Measurements from ENCODE around the gene RNF175. TPM values are rescaled to one million over a fixed set of nuclear protein-coding genes. Genes with fewer than 3 reads are reported as not detected.

Gene RNF175
- total RNA-seq, 2 donors from 2014 or later, result 0.37 TPM; not detected in 1

DNA sequence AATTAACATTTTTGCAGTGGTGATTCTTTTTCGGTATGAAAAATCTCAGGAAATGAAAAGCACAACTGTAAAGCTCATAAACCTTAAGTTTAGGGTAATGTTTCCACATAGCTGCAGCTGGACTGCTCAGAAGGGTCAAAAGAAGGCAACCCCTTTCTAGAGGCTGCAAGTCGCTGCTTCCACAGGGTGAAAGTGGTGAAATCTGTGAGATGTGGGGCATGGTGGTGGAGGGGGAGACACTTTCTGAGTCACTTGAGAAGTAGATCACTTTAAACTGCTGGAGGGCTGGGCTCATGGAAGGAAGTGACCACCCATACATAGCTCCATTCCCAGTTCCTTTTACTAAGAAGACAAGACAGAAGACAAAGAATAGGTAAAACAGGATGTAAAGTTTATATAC, 20.4 kb upstream of the RNF175 start:
- TF ChIP-seq, protein P1, sequence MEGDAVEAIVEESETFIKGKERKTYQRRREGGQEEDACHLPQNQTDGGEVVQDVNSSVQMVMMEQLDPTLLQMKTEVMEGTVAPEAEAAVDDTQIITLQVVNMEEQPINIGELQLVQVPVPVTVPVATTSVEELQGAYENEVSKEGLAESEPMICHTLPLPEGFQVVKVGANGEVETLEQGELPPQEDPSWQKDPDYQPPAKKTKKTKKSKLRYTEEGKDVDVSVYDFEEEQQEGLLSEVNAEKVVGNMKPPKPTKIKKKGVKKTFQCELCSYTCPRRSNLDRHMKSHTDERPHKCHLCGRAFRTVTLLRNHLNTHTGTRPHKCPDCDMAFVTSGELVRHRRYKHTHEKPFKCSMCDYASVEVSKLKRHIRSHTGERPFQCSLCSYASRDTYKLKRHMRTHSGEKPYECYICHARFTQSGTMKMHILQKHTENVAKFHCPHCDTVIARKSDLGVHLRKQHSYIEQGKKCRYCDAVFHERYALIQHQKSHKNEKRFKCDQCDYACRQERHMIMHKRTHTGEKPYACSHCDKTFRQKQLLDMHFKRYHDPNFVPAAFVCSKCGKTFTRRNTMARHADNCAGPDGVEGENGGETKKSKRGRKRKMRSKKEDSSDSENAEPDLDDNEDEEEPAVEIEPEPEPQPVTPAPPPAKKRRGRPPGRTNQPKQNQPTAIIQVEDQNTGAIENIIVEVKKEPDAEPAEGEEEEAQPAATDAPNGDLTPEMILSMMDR (IDR thresholded peaks at IDR 0.05), result no peak
- Histone ChIP-seq H3K36me3 (no peaks in the 10 kb centered on the region), H3K9me3 (no peaks in the 10 kb centered on the region), H3K27me3 (peaks cover 3% of the 10 kb centered on the region), H3K27ac (no peak overlapping the region), H3K4me3 (no peak overlapping the region), H3K4me1 (no peaks in the 10 kb centered on the region), H3K9ac (ENCODE audit: low read depth in 2 of 2, low read length in 2 of 2) (no peak overlapping the region)
- intact Hi-C loops (cut with DNase I), result loop anchor here (10.0 kb wide), 1 partner anchor 575 kb away; no protein-coding TSS in a partner anchor
- DNase-seq, result no peak

DNA sequence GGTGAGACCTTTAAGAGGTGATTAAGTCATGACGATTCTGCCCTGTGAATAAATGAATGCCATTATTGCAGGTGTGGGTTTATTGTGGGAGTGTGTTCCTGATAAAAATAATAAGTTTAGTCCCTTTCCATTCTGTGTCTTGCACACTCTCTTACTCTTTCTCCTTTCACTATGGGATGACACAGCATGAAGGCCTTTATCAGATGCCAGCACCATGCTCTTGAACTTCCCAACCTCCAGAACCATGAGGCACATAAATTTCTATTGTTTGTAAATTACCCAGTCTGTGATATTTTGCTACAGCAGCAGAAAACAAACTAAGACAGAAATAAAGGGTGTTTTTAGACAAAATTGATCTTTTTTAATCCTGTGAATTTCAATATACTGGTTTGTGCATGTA, 18.6 kb upstream of the RNF175 start:
- intact Hi-C loops (cut with DNase I), result no loop called here
- no peaks in the 10 kb centered on the region for H3K36me3 ChIP-seq
- no peak overlapping the region for H3K27ac ChIP-seq
- TF ChIP-seq, protein P1 (IDR thresholded peaks at IDR 0.05), result no peak
- H3K4me1 ChIP-seq, result no peaks in the 10 kb centered on the region
- H3K9me3 ChIP-seq, result no peaks in the 10 kb centered on the region
- H3K9ac ChIP-seq (ENCODE audit: low read depth in 2 of 2, low read length in 2 of 2), result no peak overlapping the region
- peaks cover 3% of the 10 kb centered on the region for H3K27me3 ChIP-seq
- DNase-seq, result no peak
- no peak overlapping the region for H3K4me3 ChIP-seq

DNA sequence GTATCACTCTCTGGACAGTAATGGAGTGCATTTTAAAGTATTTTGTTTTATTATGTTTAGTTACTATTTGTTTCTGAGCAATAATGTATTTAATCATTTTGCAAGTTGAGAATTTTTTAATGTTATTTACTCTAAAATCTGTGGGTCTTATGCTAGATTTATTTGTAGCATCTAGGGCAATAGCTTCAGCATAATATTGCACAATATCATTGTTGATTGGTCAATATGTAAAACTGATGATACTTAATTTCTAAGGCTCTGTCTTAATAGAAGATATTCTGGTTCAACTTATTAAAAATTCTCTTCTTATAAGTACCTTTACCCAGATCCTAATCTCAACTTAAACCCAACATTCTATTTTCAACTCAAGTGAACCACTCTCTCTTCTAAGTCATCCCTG, 17.6 kb upstream of the RNF175 start:
- TF ChIP-seq, protein P1 (IDR thresholded peaks at IDR 0.05), result no peak
- no peaks in the 10 kb centered on the region for H3K36me3 ChIP-seq
- no peaks in the 10 kb centered on the region for H3K9me3 ChIP-seq
- H3K4me1 ChIP-seq, result no peaks in the 10 kb centered on the region
- no peak for DNase-seq
- intact Hi-C loops (cut with DNase I), result no loop called here
- no peak overlapping the region for H3K27ac ChIP-seq
- H3K4me3 ChIP-seq, result no peak overlapping the region
- peaks cover 3% of the 10 kb centered on the region for H3K27me3 ChIP-seq
- H3K9ac ChIP-seq (ENCODE audit: low read depth in 2 of 2, low read length in 2 of 2), result no peak overlapping the region

- Histone ChIP-seq H3K27ac (no peak overlapping the region), H3K9me3 (no peaks in the 10 kb centered on the region), H3K9ac (ENCODE audit: low read depth in 2 of 2, low read length in 2 of 2) (no peak overlapping the region), H3K4me3 (no peak overlapping the region), H3K4me1 (no peaks in the 10 kb centered on the region), H3K27me3 (peaks cover 3% of the 10 kb centered on the region), H3K36me3 (no peaks in the 10 kb centered on the region)
- no peak for DNase-seq
- TF ChIP-seq, protein P1 (IDR thresholded peaks at IDR 0.05), result no peak
- intact Hi-C loops (cut with DNase I), result no loop called here
Measured at GRCh38 chr4:153776601-153777000, 16.8 kb upstream of the RNF175 start.

GRCh38 chr4:153773236-153773690, 13.4 kb upstream of the RNF175 start:
- H3K27ac ChIP-seq, result no peak overlapping the region
- H3K9ac ChIP-seq (ENCODE audit: low read depth in 2 of 2, low read length in 2 of 2), result no peak overlapping the region
- H3K9me3 ChIP-seq, result no peaks in the 10 kb centered on the region
- intact Hi-C loops (cut with DNase I), result no loop called here
- H3K4me3 ChIP-seq, result no peak overlapping the region
- no peaks in the 10 kb centered on the region for H3K36me3 ChIP-seq
- TF ChIP-seq, protein P1 (IDR thresholded peaks at IDR 0.05), result no peak
- no peaks in the 10 kb centered on the region for H3K4me1 ChIP-seq
- H3K27me3 ChIP-seq, result no peaks in the 10 kb centered on the region
- DNase-seq, result no peak

Data from colonic mucosa (tissue), 4 donors.